ENCODE data around the gene S100A7A. TPM values are rescaled to one million over a fixed set of nuclear protein-coding genes. Genes with fewer than 3 reads are reported as not detected.

Gene S100A7A
- total RNA-seq, 1 donor from 2014 or later: not detected

DNA sequence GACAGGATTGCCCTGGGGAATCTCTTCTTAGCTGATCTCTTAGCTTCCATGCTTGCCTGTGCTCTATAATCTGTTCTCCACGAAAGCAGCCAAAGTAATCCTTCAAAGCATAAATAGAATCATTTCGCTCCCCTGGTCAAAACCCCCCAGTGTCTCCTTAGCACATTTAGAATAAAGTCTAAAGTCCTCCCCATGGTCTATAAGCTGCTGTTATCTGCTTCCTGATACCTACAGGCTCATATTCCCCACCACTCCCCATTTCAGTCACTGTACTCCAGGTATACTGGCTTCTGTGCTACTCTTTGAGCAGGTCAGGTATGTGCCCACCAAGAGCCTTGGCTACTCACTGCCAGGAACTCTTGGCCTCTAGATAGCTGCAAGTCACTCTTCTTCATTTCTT, 43.7 kb upstream of the S100A7A start:
- H3K9me3 ChIP-seq: no peaks in the 10 kb centered on the region
- intact Hi-C loops (cut with DNase I): no loop called here
- TF ChIP-seq, protein P1, sequence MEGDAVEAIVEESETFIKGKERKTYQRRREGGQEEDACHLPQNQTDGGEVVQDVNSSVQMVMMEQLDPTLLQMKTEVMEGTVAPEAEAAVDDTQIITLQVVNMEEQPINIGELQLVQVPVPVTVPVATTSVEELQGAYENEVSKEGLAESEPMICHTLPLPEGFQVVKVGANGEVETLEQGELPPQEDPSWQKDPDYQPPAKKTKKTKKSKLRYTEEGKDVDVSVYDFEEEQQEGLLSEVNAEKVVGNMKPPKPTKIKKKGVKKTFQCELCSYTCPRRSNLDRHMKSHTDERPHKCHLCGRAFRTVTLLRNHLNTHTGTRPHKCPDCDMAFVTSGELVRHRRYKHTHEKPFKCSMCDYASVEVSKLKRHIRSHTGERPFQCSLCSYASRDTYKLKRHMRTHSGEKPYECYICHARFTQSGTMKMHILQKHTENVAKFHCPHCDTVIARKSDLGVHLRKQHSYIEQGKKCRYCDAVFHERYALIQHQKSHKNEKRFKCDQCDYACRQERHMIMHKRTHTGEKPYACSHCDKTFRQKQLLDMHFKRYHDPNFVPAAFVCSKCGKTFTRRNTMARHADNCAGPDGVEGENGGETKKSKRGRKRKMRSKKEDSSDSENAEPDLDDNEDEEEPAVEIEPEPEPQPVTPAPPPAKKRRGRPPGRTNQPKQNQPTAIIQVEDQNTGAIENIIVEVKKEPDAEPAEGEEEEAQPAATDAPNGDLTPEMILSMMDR (IDR thresholded peaks at IDR 0.05): no peak
- H3K36me3 ChIP-seq: no peaks in the 10 kb centered on the region
- ATAC-seq (no peak), DNase-seq (no peak)
- H3K4me1 ChIP-seq: peaks cover 20% of the 10 kb centered on the region
- no peaks in the 10 kb centered on the region for H3K27me3 ChIP-seq (ENCODE audit: low read depth)
- H3K27ac ChIP-seq: no peak overlapping the region
- no peak overlapping the region for H3K4me3 ChIP-seq

GRCh38 chr1:153374071-153374470, 42.2 kb upstream of the S100A7A start:
- Histone ChIP-seq H3K4me1 (peaks cover 10% of the 10 kb centered on the region), H3K27ac (no peak overlapping the region), H3K4me3 (no peak overlapping the region), H3K36me3 (no peaks in the 10 kb centered on the region), H3K9me3 (no peaks in the 10 kb centered on the region), H3K27me3 (ENCODE audit: low read depth) (no peaks in the 10 kb centered on the region)
- TF ChIP-seq, protein P1 (IDR thresholded peaks at IDR 0.05): no peak
- peak in 1 of 2 donors; percentile 73 for ATAC-seq
- intact Hi-C loops (cut with DNase I): no loop called here
- no peak for DNase-seq

- no peak within 1 kb of the TSS for H3K4me3 ChIP-seq
- peak within 1 kb of the TSS; percentile 36 for H3K27ac ChIP-seq
Measured at GRCh38 chr1:153375511-153375910, 40.8 kb upstream of the S100A7A start, which contains the start of gene S100A12. Gene S100A12, minus strand, starts transcription at chr1:153375621. Its CDS starts 1,029 bp downstream, at chr1:153374592.

GRCh38 chr1:153379591-153379990, 36.7 kb upstream of the S100A7A start:
- H3K4me1 ChIP-seq: peaks cover 10% of the 10 kb centered on the region
- DNase-seq (no peak), ATAC-seq (no peak)
- intact Hi-C loops (cut with DNase I): no loop called here
- no peak overlapping the region for H3K4me3 ChIP-seq
- TF ChIP-seq, protein P1 (IDR thresholded peaks at IDR 0.05): no peak
- peaks cover 12% of the 10 kb centered on the region for H3K9me3 ChIP-seq
- H3K36me3 ChIP-seq: no peaks in the 10 kb centered on the region
- no peaks in the 10 kb centered on the region for H3K27me3 ChIP-seq (ENCODE audit: low read depth)
- H3K27ac ChIP-seq: no peak overlapping the region

More at GRCh38 chr1:153375511-153375910, 40.8 kb upstream of the S100A7A start, which contains the start of gene S100A12:
- intact Hi-C loops (cut with DNase I): no loop called here
- ATAC-seq: peak; percentile 87 to 91
- DNase-seq: no peak
- TF ChIP-seq, protein P1 (IDR thresholded peaks at IDR 0.05): no peak
- no peaks in the 10 kb centered on the region for H3K9me3 ChIP-seq
- peaks cover 10% of the 10 kb centered on the region for H3K4me1 ChIP-seq
- H3K27me3 ChIP-seq (ENCODE audit: low read depth): no peaks in the 10 kb centered on the region
- H3K36me3 ChIP-seq: no peaks in the 10 kb centered on the region

DNA sequence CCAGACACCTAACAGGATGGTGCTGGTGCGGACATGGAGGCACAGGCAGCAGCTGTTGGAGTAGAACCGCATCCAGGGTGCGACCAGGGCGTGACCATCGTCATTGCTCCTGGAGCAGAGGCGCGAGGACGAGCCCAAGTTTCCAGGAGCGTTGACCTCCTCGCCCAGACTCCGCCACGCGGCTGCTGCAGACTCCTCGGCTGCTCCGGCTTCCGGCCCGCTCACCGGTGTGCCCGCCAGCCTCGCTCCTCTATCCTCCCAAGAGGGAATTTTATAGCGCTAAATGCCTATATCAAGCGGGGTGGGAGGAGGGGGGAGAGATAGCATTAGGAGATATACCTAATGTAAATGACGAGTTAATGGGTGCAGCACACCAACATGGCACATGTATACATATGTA, 35.6 kb upstream of the S100A7A start:
- DNase-seq: no peak
- Histone ChIP-seq H3K27me3 (ENCODE audit: low read depth) (no peaks in the 10 kb centered on the region), H3K4me3 (no peak overlapping the region), H3K9me3 (peaks cover 12% of the 10 kb centered on the region), H3K4me1 (peaks cover 9% of the 10 kb centered on the region), H3K27ac (no peak overlapping the region), H3K36me3 (no peaks in the 10 kb centered on the region)
- TF ChIP-seq, protein P1 (IDR thresholded peaks at IDR 0.05): no peak
- intact Hi-C loops (cut with DNase I): no loop called here
- ATAC-seq: no peak
